ENCODE data around the gene NCL. TPM values are rescaled to one million over a fixed set of nuclear protein-coding genes. Genes with fewer than 3 reads are reported as not detected.
A peak's percentile ranks its signal among the peaks of the same experiment; 100 is the strongest.
"Not testable (repeated sequence)": the region's sequence is repeated elsewhere in the genome, so short reads cannot be mapped to it uniquely, and the experiment has no call there.

NCL gene
- total RNA-seq, 4 donors from 2014 or later, result 104 to 220 (median 175) TPM

- TF ChIP-seq CTCF (IDR thresholded peaks at IDR 0.05), result peak in 5 of 6 experiments; percentile 17 to 57 (median 43)
- peaks cover 0 to 19% (median 0%) of the 10 kb centered on the region in 4 donors for H3K27me3 ChIP-seq
- H3K27ac ChIP-seq; intact Hi-C loops (cut with DNase I); DNase-seq; H3K36me3 ChIP-seq; H3K4me3 ChIP-seq; H3K9me3 ChIP-seq; H3K4me1 ChIP-seq: not testable (repeated sequence)
- WGBS, 2 donors, result 5 to 11% methylated on average over 9 to 16 of the region's 16 CpGs
Observed at GRCh38 chr2:231405601-231406367, 58.5 kb downstream of the NCL start.

- intact Hi-C loops (cut with DNase I); H3K4me3 ChIP-seq; DNase-seq; H3K27ac ChIP-seq; H3K36me3 ChIP-seq; H3K9me3 ChIP-seq: not testable (repeated sequence)
- Histone ChIP-seq H3K4me1 (peaks cover 4 to 23% (median 7%) of the 10 kb centered on the region in 3 donors), H3K27me3 (peaks cover 0 to 12% (median 0%) of the 10 kb centered on the region in 4 donors)
- 80 to 96% methylated on average over 9 to 13 of the region's 16 CpGs for WGBS, 2 donors
Observed at GRCh38 chr2:231404183-231404578, 60.1 kb downstream of the NCL start.

Small RNA genes lying within 50 kb of the gene (small RNA-seq; reads per million reads assigned to genes)
- 0 to 0.15 (median 0) reads per million in 4 donors for gene RNU2-22P
- 96.9 to 284 (median 151) reads per million in 4 donors for gene SNORA75
- gene SNORD20, result 0 reads per million in 4 donors
- 3,286 to 4,094 (median 3,438) reads per million in 4 donors for gene SNORD82

Other genes with a start within 250 kb of the NCL start
- 1 to 10 TPM; 2.1 to 8.1 (median 5.2) TPM for gene B3GNT7, start 68.8 kb downstream of the NCL start, total RNA-seq
- gene NMUR1, start 66.0 kb upstream of the NCL start, total RNA-seq, result 1 to 10 TPM in 1 of 4 donors, under 1 TPM in 1, not detected in 2; 0.15 to 1.5 TPM
- gene TEX44, start 128.4 kb upstream of the NCL start, total RNA-seq, result not detected
- 1,000 to 10,000 TPM in 2 of 4 donors, 100 to 1,000 TPM in 2; 670 to 1,121 (median 903) TPM for gene PTMA, start 244.0 kb upstream of the NCL start, total RNA-seq

Measured in esophagus squamous epithelium (tissue), 5 donors.